GM12878 (cell line): ENCODE data around the gene PKD2. TPM values are rescaled to one million over a fixed set of nuclear protein-coding genes. Genes with fewer than 3 reads are reported as not detected.

Experiments used
- ATAC-seq: fragments of 200-7000 bp; cut with Tn5 transposase; 3 replicates; pipeline ENCODE4 v1.9.1; 2020; ENCODE audit warnings: mild to moderate bottlenecking, moderate library complexity
- BruUV-seq: library from RNA; stranded (reverse); fragments of 400-500 nt; replicated peaks from 2 replicates; lab custom pipeline; 2021; lab: Mats Ljungman, UMichigan
- CTCF ChIA-PET: fragments of 300-600 bp; sonication (Branson Sonifier 250); formaldehyde crosslinking; extraction: SDS; loops from one replicate; lab custom pipeline; 2021; ENCODE audit warnings: inconsistent platforms; lab: Yijun Ruan, JAX
- POLR2A ChIA-PET: fragments of 350-600 bp; formaldehyde crosslinking; extraction: SDS; loops from one replicate; lab custom pipeline; 2021; ENCODE audit warnings: inconsistent platforms; lab: Charles Lee
- RAD21 ChIA-PET: fragments of 300-600 bp; sonication (Branson Sonifier 250); formaldehyde crosslinking; loops from one replicate; lab custom pipeline; 2023; ENCODE audit warnings: antibody characterized with exemption; ENCODE audit not compliant: unreplicated experiment; lab: Charles Lee
- SMC1A ChIA-PET: fragments of 300-600 bp; sonication (Branson Sonifier 250); formaldehyde crosslinking; loops from one replicate; lab custom pipeline; 2023; ENCODE audit not compliant: unreplicated experiment, uncharacterized antibody; lab: Charles Lee
- DNase-seq: peaks from one replicate; pipeline ENCODE4 v3.0.0-alpha.2; 2011; ENCODE audit warnings: low read depth, low spot score
- FAIRE-seq: peaks from 3 replicates; lab custom pipeline; 2011; peaks lifted over from hg19 to GRCh38; lab: Jason Lieb, UNC
- H2AFZ ChIP-seq: 2 replicates; pipeline ENCODE4 v1.6.0; 2011; ENCODE audit warnings: low read depth, low read length, control low read depth; ENCODE audit not compliant: control insufficient read depth
- H3K27ac ChIP-seq: 2 replicates; pipeline ENCODE4 v1.5.1; 2011; ENCODE audit warnings: control low read depth; ENCODE audit not compliant: control insufficient read depth, insufficient read depth
- H3K27me3 ChIP-seq, 2 experiments: replicated peaks in 1 of 2; 2 replicates each; pipeline versions ENCODE4 v1.6.0 to v1.6.1; 2011; ENCODE audit warnings: low read length in 1 of 2; ENCODE audit not compliant: control insufficient read depth in 2 of 2, insufficient read depth in 2 of 2
- H3K36me3 ChIP-seq, 2 experiments: 2 replicates each; pipeline ENCODE4 v1.5.1; 2011; ENCODE audit warnings: low read length in 1 of 2; ENCODE audit not compliant: control insufficient read depth in 2 of 2, insufficient read depth in 2 of 2
- H3K4me1 ChIP-seq: 2 replicates; pipeline ENCODE4 v1.6.1; 2011; ENCODE audit warnings: mild to moderate bottlenecking, low read length, moderate library complexity, mixed read lengths; ENCODE audit not compliant: control insufficient read depth, insufficient read depth
- H3K4me2 ChIP-seq: 2 replicates; pipeline ENCODE4 v1.6.0; 2011; ENCODE audit warnings: control low read depth; ENCODE audit not compliant: control insufficient read depth, insufficient read depth
- H3K4me3 ChIP-seq: fragments of 200-600 bp; sonication (generic); 2 replicates; pipeline ENCODE4 v1.5.1; 2016
- H3K79me2 ChIP-seq: 2 replicates; pipeline ENCODE4 v1.6.0; 2011; ENCODE audit warnings: low read length; ENCODE audit not compliant: control insufficient read depth, insufficient read depth
- H3K9ac ChIP-seq: 2 replicates; pipeline ENCODE4 v1.8.0; 2011; ENCODE audit warnings: low read length, control low read depth, mixed read lengths; ENCODE audit not compliant: control insufficient read depth, insufficient read depth
- H3K9me3 ChIP-seq: replicated peaks from 3 replicates; pipeline ENCODE4 v1.5.1; 2011; ENCODE audit warnings: mild to moderate bottlenecking, low read length; ENCODE audit not compliant: control insufficient read depth, insufficient read depth
- H4K20me1 ChIP-seq: 2 replicates; pipeline ENCODE4 v1.6.0; 2011; ENCODE audit not compliant: control insufficient read depth, insufficient read depth
- ASH2L ChIP-seq: fragments of 300-600, 200-600 bp; sonication (generic); IDR thresholded peaks from 2 replicates; pipeline ENCODE4 v1.6.1; 2017; ENCODE audit warnings: low read depth, mild to moderate bottlenecking, borderline replicate concordance
- CTCF ChIP-seq, 3 experiments: IDR thresholded peaks in 2 of 3; conservative IDR thresholded peaks in 1 of 3; 2 replicates each; pipeline ENCODE4 v1.5.1; 2011; ENCODE audit warnings: low read depth in 3 of 3, low read length in 3 of 3, mild to moderate bottlenecking in 3 of 3, control low read depth in 2 of 3, moderate library complexity in 2 of 3, inconsistent platforms in 1 of 3, mixed read lengths in 1 of 3; ENCODE audit not compliant: control insufficient read depth in 2 of 3, insufficient read depth in 1 of 3; ENCODE audit errors: extremely low read depth in 1 of 3
- E2F4 ChIP-seq: IDR thresholded peaks from 2 replicates; pipeline ENCODE4 v1.6.1; 2012; ENCODE audit warnings: low read depth, low read length, improper control_type of control experiment
- KLF5 ChIP-seq: fragments of 450-650 bp; IDR thresholded peaks from 2 replicates; pipeline ENCODE4 v1.6.1; 2014; ENCODE audit warnings: mild to moderate bottlenecking; ENCODE audit not compliant: partially characterized antibody
- PML ChIP-seq: IDR thresholded peaks from 2 replicates; pipeline ENCODE4 v1.6.1; 2012; ENCODE audit warnings: low read length, inconsistent platforms
- POLR2AphosphoS2 ChIP-seq: IDR thresholded peaks from 2 replicates; pipeline ENCODE4 v1.6.1; 2011; ENCODE audit warnings: low read depth, mild to moderate bottlenecking, low read length, improper control_type of control experiment, moderate library complexity
- RAD51 ChIP-seq: fragments of 450-650 bp; IDR thresholded peaks from 2 replicates; pipeline ENCODE4 v1.6.1; 2016; ENCODE audit warnings: moderate library complexity, mild to moderate bottlenecking, inconsistent platforms
- SPI1 ChIP-seq: IDR thresholded peaks from 2 replicates; pipeline ENCODE4 v1.6.1; 2011; ENCODE audit warnings: low read depth, mild to moderate bottlenecking, low read length, moderate library complexity, borderline replicate concordance; ENCODE audit not compliant: insufficient read depth
- SUPT20H ChIP-seq: IDR thresholded peaks from 2 replicates; pipeline ENCODE4 v1.6.1; 2011; ENCODE audit warnings: low read depth, mild to moderate bottlenecking, low read length, moderate library complexity, borderline replicate concordance; ENCODE audit not compliant: control insufficient read depth
- TARDBP ChIP-seq: IDR thresholded peaks from 2 replicates; pipeline ENCODE4 v1.6.1; 2016; ENCODE audit warnings: borderline replicate concordance
- TCF7 ChIP-seq: IDR thresholded peaks from 2 replicates; pipeline ENCODE4 v1.6.1; 2014; ENCODE audit warnings: antibody characterized with exemption, borderline replicate concordance
- YBX1 ChIP-seq: fragments of 450-650 bp; IDR thresholded peaks from 2 replicates; pipeline ENCODE4 v1.6.1; 2016; ENCODE audit warnings: antibody characterized with exemption
- ZNF217 ChIP-seq: fragments of 450-650 bp; IDR thresholded peaks from 2 replicates; pipeline ENCODE4 v1.6.1; 2017; ENCODE audit warnings: antibody characterized with exemption, mild to moderate bottlenecking
- ZSCAN29 ChIP-seq: fragments of 450-650 bp; IDR thresholded peaks from 2 replicates; pipeline ENCODE4 v1.6.1; 2017; ENCODE audit warnings: mild to moderate bottlenecking, moderate library complexity
- WGBS: methylation state at CpG from one replicate; pipeline ENCODE4 v1.1.6; 2016; ENCODE audit warnings: low lambda C conversion rate; ENCODE audit not compliant: insufficient replicate concordance, insufficient coverage; ENCODE audit errors: missing lambda C conversion rate; 5-methylcytosine and 5-hydroxymethylcytosine counted together
- in situ Hi-C: fragments of 300-500 bp; cut with MboI; formaldehyde crosslinking; loops from 9 replicates; pipeline ENCODE4 v1.14.3; 2018; ENCODE audit warnings: mixed read lengths
- intact Hi-C: fragments of 100-400 bp; cut with micrococcal nuclease; formaldehyde crosslinking; loops from one replicate; pipeline ENCODE4 v1.14.2; 2022; ENCODE audit not compliant: unreplicated experiment
- polyA plus RNA-seq, 11 experiments: library from polyadenylated mRNA; depleted of rRNA in 4 of 11; unstranded in 6 of 11; stranded (reverse) in 5 of 11; fragments of >200 nt; fragmentation: Nextera tagmentation in 4 of 11; fragmentation: Illumina TruSeq in 1 of 11; extraction: Ambion mirVana in 4 of 11; extraction: Trizol in 1 of 11; gene quantifications; 1 replicate in 1 of 11; 2 replicates in 10 of 11; pipeline versions ENCODE4 v1.2.1 to v1.2.3, GENCODE V29; 2011 to 2016; ENCODE audit warnings: inconsistent platforms in 2 of 11, missing spikeins in 2 of 11, low read depth in 1 of 11
- total RNA-seq, 4 experiments: library from RNA; depleted of rRNA in 3 of 4; stranded (reverse); fragments of >200 nt in 3 of 4; fragmentation: Illumina TruSeq in 1 of 4; extraction: Trizol in 1 of 4; gene quantifications; 2 replicates each; pipeline versions ENCODE4 v1.2.1 to v1.2.3, GENCODE V29; 2013 to 2021
- TF ChIP-seq, protein P1 (sequence below): IDR thresholded peaks from 2 replicates; pipeline ENCODE4 v1.6.1; 2011; ENCODE audit warnings: low read depth, mild to moderate bottlenecking, low read length, moderate library complexity, borderline replicate concordance; ENCODE audit errors: extremely low read depth

PKD2 gene
- total and polyA plus RNA-seq, 10 of the 15 experiments (the other 5 are each of a cell fraction or from before 2014, with no cell fraction given), result 2.0 to 13.8 (median 8.4) TPM

DNA sequence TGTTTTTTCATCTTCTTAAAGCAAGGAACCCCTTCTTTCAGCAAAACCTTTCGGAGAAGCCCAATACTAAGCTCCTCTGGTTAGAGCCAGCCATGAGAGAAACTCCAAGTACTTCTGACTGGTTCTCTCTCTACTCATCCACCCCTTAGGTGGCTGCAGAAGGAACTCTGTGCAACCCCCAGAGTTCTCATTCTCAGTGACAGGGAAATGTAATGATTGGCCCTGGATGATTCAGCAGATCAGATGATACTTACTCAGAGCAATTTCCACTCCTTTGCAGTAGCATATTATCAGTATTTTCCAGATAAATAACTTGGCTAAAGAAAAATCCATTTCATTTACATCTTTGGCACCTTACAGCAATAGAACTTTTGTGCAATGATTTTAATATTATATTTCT, 28.8 kb upstream of the PKD2 start:
- POLR2A ChIA-PET, result no interaction called here

More for the DNA sequence above, 28.8 kb upstream of the PKD2 start:
- 64% methylated on average over 1 of the region's 1 CpG for WGBS
- Histone ChIP-seq H3K27me3 (no peaks in the 10 kb centered on the region; a peak in 1 of 4 replicates), H3K9me3 (no peaks in the 10 kb centered on the region), H3K4me3 (no peak overlapping the region), H3K9ac (no peak overlapping the region), H2AFZ (no peak overlapping the region), H3K36me3 (no peaks in the 10 kb centered on the region), H3K27ac (no peak overlapping the region), H4K20me1 (no peaks in the 10 kb centered on the region), H3K4me2 (no peak overlapping the region), H3K4me1 (no peaks in the 10 kb centered on the region), H3K79me2 (no peaks in the 10 kb centered on the region)
- no TSS peak for BruUV-seq
- no peak for ATAC-seq
- TF ChIP-seq E2F4, result no peak
- no peak for TF ChIP-seq ASH2L
- TF ChIP-seq CTCF (IDR thresholded peaks at IDR 0.05 in 2 of 3, conservative IDR thresholded peaks at IDR 0.05 in 1 of 3; ENCODE audit: control insufficient read depth in 2 of 3, extremely low read depth in 1 of 3, insufficient read depth in 1 of 3, low read depth in 3 of 3, low read length in 3 of 3), result no peak
- TF ChIP-seq SPI1, result no peak
- TF ChIP-seq TCF7, result no peak
- TF ChIP-seq ZNF217, result no peak
- TF ChIP-seq RAD51, result no peak
- TF ChIP-seq, protein P1, sequence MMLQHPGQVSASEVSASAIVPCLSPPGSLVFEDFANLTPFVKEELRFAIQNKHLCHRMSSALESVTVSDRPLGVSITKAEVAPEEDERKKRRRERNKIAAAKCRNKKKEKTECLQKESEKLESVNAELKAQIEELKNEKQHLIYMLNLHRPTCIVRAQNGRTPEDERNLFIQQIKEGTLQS, result no peak
- TF ChIP-seq POLR2AphosphoS2, result no peak
- TF ChIP-seq KLF5, result no peak
- no peak for TF ChIP-seq PML
- TF ChIP-seq SUPT20H, result no peak
- TF ChIP-seq YBX1, result no peak
- TF ChIP-seq TARDBP, result no peak
- no peak for TF ChIP-seq ZSCAN29
- DNase-seq, result no peak
- ChIA-PET SMC1A (no interaction called here), RAD21 (no interaction called here), CTCF (interaction anchor here (0.9 to 1.2 kb wide), 2 partner anchors 10 to 233 kb away, joined by 3 read pairs; no protein-coding TSS in a partner anchor)
- in situ Hi-C loops (no loop called here), intact Hi-C loops (loop anchor here (5.0 kb wide), 1 partner anchor 234 kb away; no protein-coding TSS in a partner anchor)
- FAIRE-seq, result no peak
